HepG2 (cell line): ENCODE measurements around the gene SDR42E2. TPM values are rescaled to one million over a fixed set of nuclear protein-coding genes. Genes with fewer than 3 reads are reported as not detected.

Experiments used
- FOSL2 ChIP-seq: sonication (generic); formaldehyde crosslinking; IDR thresholded peaks from 2 replicates; pipeline ENCODE4 v1.4.0; 2020; ENCODE audit warnings: missing genetic modification reagents
- GMEB1 ChIP-seq: sonication (generic); formaldehyde crosslinking; IDR thresholded peaks from 2 replicates; pipeline ENCODE4 v1.5.1; 2020; ENCODE audit warnings: missing genetic modification reagents, mild to moderate bottlenecking, borderline replicate concordance
- KAT7 ChIP-seq: IDR thresholded peaks from 2 replicates; pipeline ENCODE4 v1.6.1; 2018; ENCODE audit warnings: borderline replicate concordance, missing compliant biosample characterization
- PITX1 ChIP-seq: sonication (generic); formaldehyde crosslinking; IDR thresholded peaks from 2 replicates; pipeline ENCODE4 v1.5.1; 2020; ENCODE audit warnings: mild to moderate bottlenecking, missing genetic modification reagents
- RAD21 ChIP-seq: fragments of 450-650 bp; formaldehyde crosslinking; IDR thresholded peaks from 2 replicates; pipeline ENCODE4 v1.5.0; 2020; ENCODE audit warnings: mild to moderate bottlenecking
- RBM22 ChIP-seq: fragments of 200-400 bp; formaldehyde crosslinking; optimal IDR thresholded peaks from 2 replicates; pipeline ENCODE3; 2017; ENCODE audit warnings: mild to moderate bottlenecking, low read length, moderate library complexity
- SIX4 ChIP-seq: sonication (generic); formaldehyde crosslinking; IDR thresholded peaks from 2 replicates; pipeline ENCODE4 v1.4.0; 2020; ENCODE audit warnings: missing genetic modification reagents
- SMARCC2 ChIP-seq: fragments of 450-650 bp; IDR thresholded peaks from 2 replicates; pipeline ENCODE4 v1.6.1; 2017; ENCODE audit warnings: antibody characterized with exemption, mild to moderate bottlenecking
- SMYD3 ChIP-seq: sonication (generic); formaldehyde crosslinking; IDR thresholded peaks from 2 replicates; pipeline ENCODE4 v1.8.1; 2023; ENCODE audit warnings: mild to moderate bottlenecking, missing genetic modification reagents
- SP140L ChIP-seq: sonication (generic); formaldehyde crosslinking; IDR thresholded peaks from 2 replicates; pipeline ENCODE4 v1.4.0; 2020; ENCODE audit warnings: missing genetic modification reagents, borderline replicate concordance
- ZC3H4 ChIP-seq: sonication (generic); formaldehyde crosslinking; IDR thresholded peaks from 2 replicates; pipeline ENCODE4 v1.4.0; 2020; ENCODE audit warnings: missing genetic modification reagents, borderline replicate concordance
- ZNF234 ChIP-seq: sonication (generic); formaldehyde crosslinking; conservative IDR thresholded peaks from 2 replicates; pipeline ENCODE4 v1.5.1; 2020; ENCODE audit warnings: mild to moderate bottlenecking, missing genetic modification reagents
- ZNF367 ChIP-seq: sonication (generic); formaldehyde crosslinking; IDR thresholded peaks from 2 replicates; pipeline ENCODE4 v1.4.0; 2020; ENCODE audit warnings: missing genetic modification reagents, borderline replicate concordance
- ZNF724P ChIP-seq: sonication (generic); formaldehyde crosslinking; IDR thresholded peaks from 2 replicates; pipeline ENCODE4 v1.8.0; 2022; ENCODE audit warnings: missing genetic modification reagents, borderline replicate concordance
- ZNF740 ChIP-seq: sonication (generic); formaldehyde crosslinking; IDR thresholded peaks from 2 replicates; pipeline ENCODE4 v1.4.0; 2020; ENCODE audit warnings: missing genetic modification reagents
- ZSCAN29 ChIP-seq: sonication (generic); formaldehyde crosslinking; conservative IDR thresholded peaks from 2 replicates; pipeline ENCODE4 v1.4.0; 2020; ENCODE audit warnings: mild to moderate bottlenecking, missing genetic modification reagents
- polyA plus RNA-seq, 8 experiments: library from polyadenylated mRNA; depleted of rRNA in 3 of 8; stranded (reverse) in 7 of 8; unstranded in 1 of 8; fragments of >200 nt; fragmentation: Illumina TruSeq in 4 of 8; extraction: Trizol in 4 of 8; gene quantifications; 2 replicates each; pipeline versions ENCODE4 v1.2.1 to v1.2.3, GENCODE V29; 2011 to 2016; ENCODE audit warnings: low read depth in 4 of 8, missing spikeins in 1 of 8, mixed read lengths in 1 of 8; ENCODE audit not compliant: insufficient read depth in 1 of 8
- total RNA-seq, 5 experiments: library from RNA; depleted of rRNA; stranded (reverse); fragments of >200 nt; fragmentation: Illumina TruSeq; extraction: Trizol; gene quantifications; 2 replicates each; pipeline ENCODE4 v1.2.3, GENCODE V29; 2016; ENCODE audit warnings: low read depth in 1 of 5
- TF ChIP-seq, protein P1 (sequence below): sonication (generic); formaldehyde crosslinking; IDR thresholded peaks from 2 replicates; pipeline ENCODE4 v1.4.0; 2020; ENCODE audit warnings: missing genetic modification reagents
- TF ChIP-seq, protein P2 (sequence below): sonication (generic); formaldehyde crosslinking; IDR thresholded peaks from 2 replicates; pipeline ENCODE4 v1.4.0; 2020; ENCODE audit warnings: mild to moderate bottlenecking, missing genetic modification reagents
- TF ChIP-seq, protein P3 (sequence below): sonication (generic); formaldehyde crosslinking; IDR thresholded peaks from 2 replicates; pipeline ENCODE4 v1.5.1; 2020; ENCODE audit warnings: mild to moderate bottlenecking, missing genetic modification reagents, moderate library complexity

The SDR42E2 gene
- total and polyA plus RNA-seq, 2 of the 13 experiments (the other 11 are each of a cell fraction or from before 2014, with no cell fraction given), result 0.05 to 0.11 TPM

DNA sequence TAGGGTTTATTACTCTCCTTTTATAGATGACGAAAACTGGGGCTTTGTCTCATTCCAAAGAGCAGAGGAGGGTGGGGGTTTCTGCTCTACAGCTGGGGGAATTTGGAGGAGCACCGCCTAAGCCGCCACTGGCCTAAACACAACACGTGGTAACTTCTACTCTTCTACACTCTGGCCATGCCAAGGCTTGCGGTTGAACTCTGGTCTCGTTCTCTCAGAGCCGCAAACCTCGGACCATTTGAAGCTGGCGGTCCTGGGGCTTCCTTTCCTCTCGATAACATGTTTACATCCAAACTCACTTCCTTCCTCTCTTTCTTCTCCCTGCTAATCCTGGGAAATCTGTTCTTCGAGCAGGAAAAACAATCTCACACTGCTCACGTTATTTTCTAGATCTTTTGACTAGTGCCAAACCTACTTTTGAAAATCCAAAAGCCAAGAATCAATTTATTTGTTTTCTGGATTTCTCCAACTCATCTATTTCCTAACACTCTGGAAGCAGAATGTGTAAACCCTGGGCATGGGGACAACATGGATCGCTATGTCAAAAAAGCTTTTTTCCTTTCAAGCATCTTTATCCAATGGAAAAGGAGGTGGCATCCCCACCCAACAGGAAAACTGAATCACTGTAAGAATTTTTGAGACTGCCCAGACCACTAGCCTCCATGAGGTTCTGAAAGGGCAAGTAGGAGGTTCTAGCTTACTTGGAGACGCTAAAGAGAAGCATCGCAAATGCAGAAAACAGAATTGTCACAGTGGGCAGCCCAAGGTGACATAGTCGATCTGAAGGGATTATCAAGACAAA, 30.2 kb downstream of the SDR42E2 start (continued):
- TF ChIP-seq KAT7 (no peak), ZNF724P (no peak; the same call in 1 of the 2 replicates), GMEB1 (CRISPR knock-in tag) (peak; percentile 39; the same call in 1 of the 2 replicates), ZSCAN29 (CRISPR knock-in tag) (peak; percentile 77), FOSL2 (CRISPR knock-in tag) (peak; percentile 62), ZNF367 (CRISPR knock-in tag) (no peak), SMARCC2 (no peak), ZC3H4 (CRISPR knock-in tag) (no peak), RAD21 (CRISPR knock-in tag) (no peak), ZNF740 (CRISPR knock-in tag) (peak; percentile 54; the same call in 1 of the 2 replicates), SIX4 (CRISPR knock-in tag) (no peak), SP140L (CRISPR knock-in tag) (no peak), RBM22 (no peak), ZNF234 (no peak), SMYD3 (CRISPR knock-in tag) (peak; percentile 91; the same call in 1 of the 2 replicates), PITX1 (peak; percentile 91)
- TF ChIP-seq, protein P1, sequence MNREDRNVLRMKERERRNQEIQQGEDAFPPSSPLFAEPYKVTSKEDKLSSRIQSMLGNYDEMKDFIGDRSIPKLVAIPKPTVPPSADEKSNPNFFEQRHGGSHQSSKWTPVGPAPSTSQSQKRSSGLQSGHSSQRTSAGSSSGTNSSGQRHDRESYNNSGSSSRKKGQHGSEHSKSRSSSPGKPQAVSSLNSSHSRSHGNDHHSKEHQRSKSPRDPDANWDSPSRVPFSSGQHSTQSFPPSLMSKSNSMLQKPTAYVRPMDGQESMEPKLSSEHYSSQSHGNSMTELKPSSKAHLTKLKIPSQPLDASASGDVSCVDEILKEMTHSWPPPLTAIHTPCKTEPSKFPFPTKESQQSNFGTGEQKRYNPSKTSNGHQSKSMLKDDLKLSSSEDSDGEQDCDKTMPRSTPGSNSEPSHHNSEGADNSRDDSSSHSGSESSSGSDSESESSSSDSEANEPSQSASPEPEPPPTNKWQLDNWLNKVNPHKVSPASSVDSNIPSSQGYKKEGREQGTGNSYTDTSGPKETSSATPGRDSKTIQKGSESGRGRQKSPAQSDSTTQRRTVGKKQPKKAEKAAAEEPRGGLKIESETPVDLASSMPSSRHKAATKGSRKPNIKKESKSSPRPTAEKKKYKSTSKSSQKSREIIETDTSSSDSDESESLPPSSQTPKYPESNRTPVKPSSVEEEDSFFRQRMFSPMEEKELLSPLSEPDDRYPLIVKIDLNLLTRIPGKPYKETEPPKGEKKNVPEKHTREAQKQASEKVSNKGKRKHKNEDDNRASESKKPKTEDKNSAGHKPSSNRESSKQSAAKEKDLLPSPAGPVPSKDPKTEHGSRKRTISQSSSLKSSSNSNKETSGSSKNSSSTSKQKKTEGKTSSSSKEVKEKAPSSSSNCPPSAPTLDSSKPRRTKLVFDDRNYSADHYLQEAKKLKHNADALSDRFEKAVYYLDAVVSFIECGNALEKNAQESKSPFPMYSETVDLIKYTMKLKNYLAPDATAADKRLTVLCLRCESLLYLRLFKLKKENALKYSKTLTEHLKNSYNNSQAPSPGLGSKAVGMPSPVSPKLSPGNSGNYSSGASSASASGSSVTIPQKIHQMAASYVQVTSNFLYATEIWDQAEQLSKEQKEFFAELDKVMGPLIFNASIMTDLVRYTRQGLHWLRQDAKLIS, result peak; percentile 88
- TF ChIP-seq, protein P2, sequence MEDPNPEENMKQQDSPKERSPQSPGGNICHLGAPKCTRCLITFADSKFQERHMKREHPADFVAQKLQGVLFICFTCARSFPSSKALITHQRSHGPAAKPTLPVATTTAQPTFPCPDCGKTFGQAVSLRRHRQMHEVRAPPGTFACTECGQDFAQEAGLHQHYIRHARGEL (CRISPR knock-in tag), result no peak
- TF ChIP-seq, protein P3, sequence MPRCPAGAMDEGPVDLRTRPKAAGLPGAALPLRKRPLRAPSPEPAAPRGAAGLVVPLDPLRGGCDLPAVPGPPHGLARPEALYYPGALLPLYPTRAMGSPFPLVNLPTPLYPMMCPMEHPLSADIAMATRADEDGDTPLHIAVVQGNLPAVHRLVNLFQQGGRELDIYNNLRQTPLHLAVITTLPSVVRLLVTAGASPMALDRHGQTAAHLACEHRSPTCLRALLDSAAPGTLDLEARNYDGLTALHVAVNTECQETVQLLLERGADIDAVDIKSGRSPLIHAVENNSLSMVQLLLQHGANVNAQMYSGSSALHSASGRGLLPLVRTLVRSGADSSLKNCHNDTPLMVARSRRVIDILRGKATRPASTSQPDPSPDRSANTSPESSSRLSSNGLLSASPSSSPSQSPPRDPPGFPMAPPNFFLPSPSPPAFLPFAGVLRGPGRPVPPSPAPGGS, result peak; percentile 90; the same call in 1 of the 2 replicates
